Measurements from ENCODE around the gene HPS1. TPM values are rescaled to one million over a fixed set of nuclear protein-coding genes. Genes with fewer than 3 reads are reported as not detected.

The HPS1 gene
- total RNA-seq, 1 donor from 2014 or later, result 16.0 TPM

- no peak for DNase-seq (ENCODE audit: low spot score)
- Histone ChIP-seq H3K79me2 (ENCODE audit: low read depth) (no peaks in the 10 kb centered on the region), H3K36me3 (no peaks in the 10 kb centered on the region), H3K4me1 (peaks cover 10% of the 10 kb centered on the region), H3K27ac (no peak overlapping the region), H4K20me1 (ENCODE audit: low read depth) (no peaks in the 10 kb centered on the region), H3K4me3 (no peak overlapping the region), H3K9ac (no peak overlapping the region), H3K27me3 (no peaks in the 10 kb centered on the region), H3F3A (ENCODE audit: low read depth) (peaks cover 3% of the 10 kb centered on the region), H3K9me3 (ENCODE audit: low read depth) (no peaks in the 10 kb centered on the region), H2AFZ (replicated peaks) (no peak overlapping the region), H3K4me2 (no peak overlapping the region)
- Mint-ChIP-seq H3K4me3 (no peak overlapping the region), H3K4me1 (peaks cover 18% of the 10 kb centered on the region), H3K27me3 (ENCODE audit: insufficient read depth, low read depth) (peaks cover 4% of the 10 kb centered on the region), H3K9me3 (no peaks in the 10 kb centered on the region), H3K27ac (no peak overlapping the region), H3K36me3 (no peaks in the 10 kb centered on the region)
- TF ChIP-seq EZH2phosphoT487 (IDR thresholded peaks at IDR 0.05) (no peak), EZH2 (IDR thresholded peaks at IDR 0.05) (no peak), CTCF (IDR thresholded peaks at IDR 0.05) (no peak)
Measured at GRCh38 chr10:98410759-98411158, 36.0 kb downstream of the HPS1 start.

GRCh38 chr10:98410135-98410743, 36.5 kb downstream of the HPS1 start:
- no peak for TF ChIP-seq CTCF (IDR thresholded peaks at IDR 0.05)
- no peak for TF ChIP-seq EZH2 (IDR thresholded peaks at IDR 0.05)
- TF ChIP-seq EZH2phosphoT487 (IDR thresholded peaks at IDR 0.05), result no peak
- no peaks in the 10 kb centered on the region for H3K9me3 ChIP-seq (ENCODE audit: low read depth)
- no peak overlapping the region for H2AFZ ChIP-seq (replicated peaks)
- H3K27ac ChIP-seq, result no peak overlapping the region
- no peaks in the 10 kb centered on the region for H3F3A ChIP-seq (ENCODE audit: low read depth)
- H3K27me3 ChIP-seq, result no peaks in the 10 kb centered on the region
- Mint-ChIP-seq H3K4me3 (no peak overlapping the region), H3K9me3 (no peaks in the 10 kb centered on the region), H3K27ac (no peak overlapping the region), H3K27me3 (ENCODE audit: insufficient read depth, low read depth) (peaks cover 2% of the 10 kb centered on the region), H3K36me3 (no peaks in the 10 kb centered on the region), H3K4me1 (peaks cover 13% of the 10 kb centered on the region)
- H3K4me3 ChIP-seq, result no peak overlapping the region
- H3K9ac ChIP-seq, result no peak overlapping the region
- no peak for DNase-seq (ENCODE audit: low spot score)
- no peaks in the 10 kb centered on the region for H3K36me3 ChIP-seq
- no peak overlapping the region for H3K4me2 ChIP-seq
- no peaks in the 10 kb centered on the region for H4K20me1 ChIP-seq (ENCODE audit: low read depth)
- no peaks in the 10 kb centered on the region for H3K79me2 ChIP-seq (ENCODE audit: low read depth)
- H3K4me1 ChIP-seq, result peaks cover 5% of the 10 kb centered on the region

- TF ChIP-seq EZH2phosphoT487 (IDR thresholded peaks at IDR 0.05), result no peak
- no peak for TF ChIP-seq CTCF (IDR thresholded peaks at IDR 0.05)
- no peak for TF ChIP-seq EZH2 (IDR thresholded peaks at IDR 0.05)
- no peaks in the 10 kb centered on the region for H3K36me3 Mint-ChIP-seq
- no peaks in the 10 kb centered on the region for H3K9me3 Mint-ChIP-seq
- Histone ChIP-seq H4K20me1 (ENCODE audit: low read depth) (no peaks in the 10 kb centered on the region), H3F3A (ENCODE audit: low read depth) (no peaks in the 10 kb centered on the region), H3K79me2 (ENCODE audit: low read depth) (no peaks in the 10 kb centered on the region), H3K4me3 (no peak overlapping the region), H3K9ac (no peak overlapping the region), H3K36me3 (no peaks in the 10 kb centered on the region), H3K4me1 (no peaks in the 10 kb centered on the region), H3K9me3 (ENCODE audit: low read depth) (no peaks in the 10 kb centered on the region), H3K27me3 (no peaks in the 10 kb centered on the region), H3K27ac (no peak overlapping the region), H2AFZ (replicated peaks) (no peak overlapping the region), H3K4me2 (no peak overlapping the region)
- peaks cover 2% of the 10 kb centered on the region for H3K27me3 Mint-ChIP-seq (ENCODE audit: insufficient read depth, low read depth)
- no peak overlapping the region for H3K4me3 Mint-ChIP-seq
- peaks cover 16% of the 10 kb centered on the region for H3K4me1 Mint-ChIP-seq
- DNase-seq (ENCODE audit: low spot score), result no peak
- H3K27ac Mint-ChIP-seq, result no peak overlapping the region
Measured at GRCh38 chr10:98408799-98409198, 37.9 kb downstream of the HPS1 start.

Measured in neural progenitor cell (in vitro differentiated cells).